Large intestine (tissue), 3 donors: ENCODE measurements around the gene ATF5. TPM values are rescaled to one million over a fixed set of nuclear protein-coding genes. Genes with fewer than 3 reads are reported as not detected.
A peak's percentile ranks its signal among the peaks of the same experiment; 100 is the strongest.
"Not testable (repeated sequence)": the region's sequence is repeated elsewhere in the genome, so short reads cannot be mapped to it uniquely, and the experiment has no call there.

Source experiments
- DNase-seq, 2 donors: peaks; one replicate each; pipeline versions ENCODE4 v3.0.0 to v3.0.0-alpha.2; 2013
- H3K27ac ChIP-seq: one replicate; pipeline ENCODE4 v1.5.1; 2013; ENCODE audit warnings: low read length
- H3K27me3 ChIP-seq: 2 replicates; pipeline ENCODE4 v1.6.1; 2013; ENCODE audit warnings: low read length; ENCODE audit not compliant: control insufficient read depth, insufficient read depth
- H3K36me3 ChIP-seq: 2 replicates; pipeline ENCODE4 v1.6.1; 2013; ENCODE audit warnings: low read length; ENCODE audit not compliant: control insufficient read depth, insufficient read depth
- H3K4me1 ChIP-seq: one replicate; pipeline ENCODE4 v1.6.1; 2013; ENCODE audit warnings: low read length; ENCODE audit not compliant: control insufficient read depth, insufficient read depth
- H3K4me3 ChIP-seq: one replicate; pipeline ENCODE4 v1.5.1; 2013; ENCODE audit warnings: low read length
- H3K9me3 ChIP-seq: one replicate; pipeline ENCODE4 v1.6.1; 2013; ENCODE audit warnings: mild to moderate bottlenecking, low read depth, low read length, moderate library complexity; ENCODE audit not compliant: control insufficient read depth
- WGBS: methylation state at CpG from one replicate; pipeline ENCODE4 v1.1.5; 2013; ENCODE audit warnings: low lambda C conversion rate; ENCODE audit not compliant: insufficient coverage; 5-methylcytosine and 5-hydroxymethylcytosine counted together
- polyA plus RNA-seq: library from polyadenylated mRNA; unstranded; fragments of 120-200 nt; gene quantifications from one replicate; pipeline ENCODE4 v1.2.1, GENCODE V29; 2013

ATF5 gene
- polyA plus RNA-seq, 1 donor, result 44.7 TPM

DNA sequence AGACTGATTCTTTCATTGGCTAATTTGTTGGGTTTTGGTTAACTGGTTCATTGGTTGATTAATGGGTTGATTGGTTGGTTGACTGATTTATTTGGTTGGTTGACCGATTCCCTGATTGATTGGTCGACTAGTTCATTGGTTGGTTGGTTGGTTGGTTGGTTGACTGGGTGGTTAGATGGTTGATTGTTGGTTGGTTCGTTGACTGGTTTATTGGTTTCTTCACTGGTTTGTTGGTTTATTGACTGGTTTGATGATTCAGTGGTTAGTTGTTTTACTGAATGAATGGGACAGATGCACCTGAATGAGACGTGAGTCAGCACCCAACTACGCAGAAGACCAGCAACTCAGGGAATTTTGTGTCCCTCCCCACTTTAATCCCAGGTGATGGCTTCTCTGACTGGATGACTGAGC, 3.0 kb downstream of the ATF5 start:
- no peak overlapping the region for H3K4me3 ChIP-seq
- peaks cover 20% of the 10 kb centered on the region for H3K36me3 ChIP-seq
- no peak overlapping the region for H3K27ac ChIP-seq
- WGBS, result no CpG with 5 or more reads among the region's 5 CpGs
- H3K4me1 ChIP-seq, result peaks cover 8% of the 10 kb centered on the region
- no peak for DNase-seq
- no peaks in the 10 kb centered on the region for H3K27me3 ChIP-seq
- no peaks in the 10 kb centered on the region for H3K9me3 ChIP-seq

DNA sequence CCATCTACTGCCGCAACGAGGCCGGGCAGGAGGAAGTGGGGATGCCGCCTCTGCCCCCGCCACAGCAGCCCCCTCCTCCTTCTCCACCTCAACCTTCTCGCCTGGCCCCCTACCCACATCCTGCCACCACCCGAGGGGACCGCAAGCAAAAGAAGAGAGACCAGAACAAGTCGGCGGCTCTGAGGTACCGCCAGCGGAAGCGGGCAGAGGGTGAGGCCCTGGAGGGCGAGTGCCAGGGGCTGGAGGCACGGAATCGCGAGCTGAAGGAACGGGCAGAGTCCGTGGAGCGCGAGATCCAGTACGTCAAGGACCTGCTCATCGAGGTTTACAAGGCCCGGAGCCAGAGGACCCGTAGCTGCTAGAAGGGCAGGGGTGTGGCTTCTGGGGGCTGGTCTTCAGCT, 3.7 kb downstream of the ATF5 start:
- WGBS, result 100% methylated on average over 1 of the region's 25 CpGs
- no peak overlapping the region for H3K27ac ChIP-seq
- H3K27me3 ChIP-seq, result no peaks in the 10 kb centered on the region
- no peak overlapping the region for H3K4me3 ChIP-seq
- DNase-seq, result no peak
- peaks cover 7% of the 10 kb centered on the region for H3K4me1 ChIP-seq
- H3K9me3 ChIP-seq, result no peaks in the 10 kb centered on the region
- peaks cover 14% of the 10 kb centered on the region for H3K36me3 ChIP-seq

DNA sequence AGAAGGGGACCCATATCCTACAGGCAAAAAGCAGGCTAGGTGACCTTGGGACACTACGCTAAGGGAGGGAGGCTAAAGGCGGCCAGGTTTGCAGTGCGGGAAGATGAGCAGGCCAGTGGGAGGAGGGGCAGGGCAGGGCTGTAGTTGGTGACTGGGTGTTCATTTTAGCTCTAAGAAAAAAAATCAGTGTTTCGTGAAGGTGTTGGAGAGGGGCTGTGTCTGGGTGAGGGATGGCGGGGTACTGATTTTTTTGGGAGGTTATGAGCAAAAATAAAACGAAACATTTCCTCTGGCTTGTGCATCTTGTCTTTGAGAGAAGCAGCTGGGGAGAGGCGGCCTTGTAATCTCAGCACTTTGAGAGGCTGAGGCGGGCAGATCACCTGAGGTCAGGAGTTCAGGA, 4.6 kb downstream of the ATF5 start:
- Histone ChIP-seq H3K27ac (no peak overlapping the region), H3K4me3 (no peak overlapping the region), H3K27me3 (no peaks in the 10 kb centered on the region), H3K9me3 (no peaks in the 10 kb centered on the region), H3K4me1 (peaks cover 8% of the 10 kb centered on the region), H3K36me3 (peaks cover 14% of the 10 kb centered on the region)
- no peak for DNase-seq
- 100% methylated on average over 5 of the region's 8 CpGs for WGBS

DNA sequence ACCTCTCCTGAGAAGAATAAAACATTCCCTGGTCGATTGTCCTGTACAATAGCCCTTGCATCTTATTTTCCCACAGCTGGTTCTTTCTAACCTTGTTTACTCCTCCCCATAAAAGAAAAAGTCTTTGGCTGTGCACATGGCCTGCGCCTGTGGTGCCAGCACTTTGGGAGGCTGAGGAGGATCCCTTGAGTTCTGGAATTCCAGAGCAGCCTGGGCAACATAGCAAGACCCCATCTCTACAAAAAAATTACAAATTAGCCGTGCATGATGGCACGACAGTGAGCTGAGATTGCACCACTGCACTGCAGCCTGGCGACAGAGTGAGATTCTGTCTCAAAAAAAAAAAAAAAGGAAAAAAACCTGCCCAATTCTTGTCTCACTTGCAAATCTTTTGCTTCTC, 7.5 kb downstream of the ATF5 start:
- Histone ChIP-seq H3K36me3 (peaks cover 11% of the 10 kb centered on the region), H3K27ac (no peak overlapping the region), H3K4me1 (peaks cover 8% of the 10 kb centered on the region), H3K9me3 (no peaks in the 10 kb centered on the region), H3K4me3 (no peak overlapping the region), H3K27me3 (no peaks in the 10 kb centered on the region)
- DNase-seq, result no peak
- WGBS, result 96% methylated on average over 4 of the region's 5 CpGs

DNA sequence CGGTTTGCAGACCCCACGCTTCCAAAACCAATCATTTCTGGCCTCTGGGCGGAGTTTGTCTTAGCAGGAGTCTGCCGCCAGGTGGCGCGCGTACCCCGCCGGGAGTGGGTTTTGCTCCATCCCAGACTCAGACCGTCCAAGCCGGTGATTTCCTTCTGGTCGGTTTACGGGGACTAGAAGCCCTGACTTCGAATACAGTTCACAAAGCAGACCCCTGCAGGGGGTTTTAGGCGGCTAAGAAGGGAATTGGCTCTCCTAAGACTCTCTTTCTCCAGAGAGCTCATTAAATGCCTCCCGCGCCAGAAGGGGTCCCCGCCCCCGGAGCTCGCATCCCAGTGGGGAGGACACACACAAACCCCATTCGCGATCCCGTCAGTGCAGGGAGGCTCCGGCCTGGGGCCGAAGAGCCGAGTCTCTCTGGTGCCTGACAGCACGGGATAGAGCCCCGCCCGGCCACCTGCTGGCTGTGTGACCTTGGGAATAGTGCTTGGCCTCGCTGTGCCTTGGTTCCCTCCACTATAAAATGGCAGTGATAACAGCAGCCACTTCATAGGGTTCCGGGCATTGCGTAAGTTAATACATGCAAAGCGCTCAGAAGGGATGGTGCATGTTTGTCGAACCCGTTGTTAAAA, 8.9 kb downstream of the ATF5 start:
- Histone ChIP-seq H3K4me1 (peaks cover 8% of the 10 kb centered on the region), H3K36me3 (peaks cover 8% of the 10 kb centered on the region), H3K4me3 (peak overlapping the region; percentile 8), H3K9me3 (no peaks in the 10 kb centered on the region), H3K27ac (no peak overlapping the region), H3K27me3 (no peaks in the 10 kb centered on the region)
- peak; percentile 57 to 60 for DNase-seq
- no CpG with 5 or more reads among the region's 35 CpGs for WGBS

DNA sequence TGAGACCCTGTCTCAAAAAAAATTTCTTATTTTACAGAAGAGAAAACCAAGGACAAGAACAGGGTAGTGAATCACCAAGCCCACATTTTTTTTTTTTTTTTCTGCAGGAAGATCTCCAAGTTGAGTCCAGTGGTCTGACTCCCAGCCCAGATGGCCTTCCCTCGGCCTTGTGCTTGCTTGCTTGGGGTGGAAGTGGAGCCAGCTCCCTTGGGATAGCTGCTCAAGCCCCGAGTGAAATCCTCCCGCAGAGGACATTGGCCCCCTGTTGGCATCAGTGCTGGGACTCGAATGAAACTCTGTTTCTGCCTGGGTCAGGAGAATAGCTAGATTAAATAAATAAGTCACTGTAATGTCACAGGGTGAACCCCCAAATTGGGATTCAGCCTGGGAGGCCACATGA, 9.7 kb downstream of the ATF5 start:
- peaks cover 8% of the 10 kb centered on the region for H3K4me1 ChIP-seq
- no peak overlapping the region for H3K27ac ChIP-seq
- H3K27me3 ChIP-seq, result no peaks in the 10 kb centered on the region
- peaks cover 2% of the 10 kb centered on the region for H3K36me3 ChIP-seq
- no peak for DNase-seq
- H3K4me3 ChIP-seq, result no peak overlapping the region
- H3K9me3 ChIP-seq, result no peaks in the 10 kb centered on the region
- WGBS, result no CpG with 5 or more reads among the region's 4 CpGs

DNA sequence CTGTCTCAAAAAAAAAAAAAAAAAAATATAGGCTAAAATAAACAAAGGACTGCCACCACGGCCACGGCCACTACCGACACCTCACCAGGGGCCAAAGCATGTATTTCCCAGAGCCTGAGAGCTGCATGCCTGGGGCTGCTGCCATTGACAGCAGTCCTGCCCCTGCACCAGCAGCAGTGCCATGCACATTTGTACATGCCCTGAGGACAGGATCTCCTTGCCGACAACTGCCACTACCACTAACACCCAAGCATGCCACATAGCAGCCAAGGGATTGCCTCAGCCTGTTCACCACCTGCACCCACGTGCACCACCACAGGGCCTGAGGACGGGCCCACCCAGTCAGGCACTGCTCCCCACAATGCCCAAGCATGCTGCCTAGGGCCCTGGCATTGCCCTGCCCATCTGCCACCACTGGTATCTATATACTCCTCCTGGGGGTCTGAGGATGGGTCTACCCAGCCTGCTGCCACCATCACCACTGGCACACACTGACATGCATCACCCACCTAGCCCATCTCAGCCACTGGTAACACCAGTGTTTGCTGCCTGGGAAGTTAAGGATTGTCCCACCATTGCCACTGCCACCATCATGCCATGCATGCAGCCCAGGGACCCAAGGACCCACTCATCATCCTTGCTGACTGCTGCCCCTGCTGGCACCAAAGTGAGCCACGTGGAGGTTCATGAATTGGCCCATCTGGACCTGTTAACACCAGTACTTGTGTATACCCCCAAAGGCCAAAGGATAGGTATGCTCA, 10.9 kb downstream of the ATF5 start:
- WGBS, result no CpG with 5 or more reads among the region's 7 CpGs
- no peak overlapping the region for H3K4me3 ChIP-seq
- H3K27me3 ChIP-seq, result no peaks in the 10 kb centered on the region
- peaks cover 2% of the 10 kb centered on the region for H3K36me3 ChIP-seq
- no peak overlapping the region for H3K27ac ChIP-seq
- H3K9me3 ChIP-seq, result no peaks in the 10 kb centered on the region
- H3K4me1 ChIP-seq, result peaks cover 8% of the 10 kb centered on the region
- DNase-seq, result no peak

DNA sequence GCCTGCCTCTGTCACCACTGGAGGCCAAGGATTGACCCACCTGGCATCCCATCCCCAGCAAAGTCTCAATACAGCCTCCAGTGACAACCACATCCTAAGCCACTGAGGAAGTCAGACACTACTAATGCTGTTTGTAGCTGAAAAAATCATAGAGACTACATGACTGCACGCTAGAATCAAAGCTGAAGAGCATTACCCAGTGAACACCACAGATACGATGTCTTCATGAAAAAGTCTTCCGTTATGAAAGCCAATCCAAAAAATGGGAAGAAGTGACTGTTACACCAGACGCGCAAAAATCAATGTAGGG, 11.4 kb downstream of the ATF5 start:
- H3K4me3 ChIP-seq, result no peak overlapping the region
- no peaks in the 10 kb centered on the region for H3K9me3 ChIP-seq
- H3K4me1 ChIP-seq, result peaks cover 11% of the 10 kb centered on the region
- no peaks in the 10 kb centered on the region for H3K27me3 ChIP-seq
- H3K36me3 ChIP-seq, result peaks cover 2% of the 10 kb centered on the region
- no peak overlapping the region for H3K27ac ChIP-seq
- 100% methylated on average over 1 of the region's 5 CpGs for WGBS
- no peak for DNase-seq

DNA sequence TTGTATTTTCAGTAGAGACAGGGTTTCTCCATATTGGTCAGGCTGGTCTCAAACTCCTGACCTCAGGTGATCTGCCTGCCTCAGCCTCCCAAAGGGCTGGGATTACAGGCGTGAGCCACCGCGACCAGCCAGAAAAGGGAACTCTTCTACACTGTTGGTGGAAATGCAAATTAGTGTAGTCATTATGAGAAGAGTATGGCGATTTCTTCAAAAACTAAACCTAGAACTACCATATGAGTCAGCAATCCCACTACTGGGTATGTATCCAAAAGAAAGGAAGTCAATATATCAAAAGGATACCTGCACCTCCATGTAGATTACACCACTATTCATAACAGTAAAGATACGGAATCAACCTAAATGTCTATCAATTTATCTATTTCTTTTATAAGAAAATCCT, 15.6 kb downstream of the ATF5 start:
- H3K4me3 ChIP-seq, DNase-seq, H3K36me3 ChIP-seq, H3K4me1 ChIP-seq, H3K9me3 ChIP-seq, H3K27ac ChIP-seq, H3K27me3 ChIP-seq: not testable (repeated sequence)
- no CpG with 5 or more reads among the region's 5 CpGs for WGBS

DNA sequence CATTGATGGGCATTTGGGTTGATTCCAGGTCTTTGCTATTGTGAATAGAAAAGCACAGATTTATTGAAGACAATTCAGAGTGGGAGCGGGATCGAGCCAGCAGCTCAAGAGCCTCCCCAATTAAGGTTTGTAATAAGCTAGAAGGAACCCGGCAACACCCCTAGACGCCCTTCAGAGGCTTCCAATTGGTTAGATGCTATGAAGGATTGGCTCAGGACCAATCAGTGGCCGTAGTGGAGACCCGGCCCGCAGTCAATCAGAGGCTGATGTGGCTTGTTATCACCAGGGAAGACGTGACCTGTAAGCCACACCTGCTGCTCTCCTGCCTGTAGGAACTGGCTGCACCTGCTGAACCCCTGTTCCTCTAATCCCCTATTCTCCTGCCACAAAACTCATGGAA, 17.4 kb downstream of the ATF5 start:
- Histone ChIP-seq H3K36me3 (peaks cover 8% of the 10 kb centered on the region), H3K9me3 (no peaks in the 10 kb centered on the region), H3K27me3 (no peaks in the 10 kb centered on the region), H3K4me1 (peaks cover 9% of the 10 kb centered on the region), H3K27ac (no peak overlapping the region), H3K4me3 (no peak overlapping the region)
- no peak for DNase-seq
- WGBS, result no CpG with 5 or more reads among the region's 8 CpGs
